Measurements from ENCODE around the gene TRIM47.

TRIM47 gene

DNA sequence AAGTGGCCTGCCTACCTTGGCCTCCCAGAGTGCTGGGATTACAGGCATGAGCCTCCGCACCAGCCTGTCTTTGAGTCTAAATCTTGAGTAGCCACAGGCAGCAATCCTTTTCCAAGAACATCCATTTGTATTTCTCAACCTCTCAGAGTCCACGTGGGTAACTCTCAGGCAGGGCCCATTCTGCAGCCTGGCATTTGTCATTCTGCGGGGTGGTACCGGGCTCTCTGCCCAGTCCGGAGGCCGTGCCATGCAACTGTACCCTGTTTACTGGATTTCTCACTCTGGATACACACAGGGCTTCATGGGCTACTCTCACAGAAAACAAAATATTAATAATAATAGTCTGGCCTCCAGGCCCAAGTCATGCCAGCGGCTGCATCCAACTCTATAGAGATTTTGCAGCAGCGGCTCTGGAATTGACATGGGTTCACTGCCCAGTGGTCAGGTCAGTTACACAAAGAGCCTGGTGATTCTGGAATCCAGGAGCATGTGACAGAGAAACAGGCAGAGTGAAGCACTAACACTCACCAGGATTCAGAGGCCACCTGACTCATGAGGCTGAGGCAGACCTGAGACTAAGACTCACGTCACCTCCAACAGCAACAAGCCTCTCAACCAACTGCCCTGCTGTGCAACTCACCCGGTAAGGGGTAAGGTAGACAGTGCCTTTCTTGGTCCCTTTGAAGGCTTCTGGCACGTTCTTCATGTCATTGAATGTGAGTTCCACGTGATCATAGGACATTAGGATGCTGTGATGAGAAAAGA, 27.3 kb downstream of the TRIM47 start:
- no peak overlapping the region for H3K4me3 ChIP-seq (ENCODE audit: low read length)
- no peak for TF ChIP-seq CTCF (conservative IDR thresholded peaks at IDR 0.05; ENCODE audit: low read length)
- no peak for DNase-seq (ENCODE audit: low read depth)

DNA sequence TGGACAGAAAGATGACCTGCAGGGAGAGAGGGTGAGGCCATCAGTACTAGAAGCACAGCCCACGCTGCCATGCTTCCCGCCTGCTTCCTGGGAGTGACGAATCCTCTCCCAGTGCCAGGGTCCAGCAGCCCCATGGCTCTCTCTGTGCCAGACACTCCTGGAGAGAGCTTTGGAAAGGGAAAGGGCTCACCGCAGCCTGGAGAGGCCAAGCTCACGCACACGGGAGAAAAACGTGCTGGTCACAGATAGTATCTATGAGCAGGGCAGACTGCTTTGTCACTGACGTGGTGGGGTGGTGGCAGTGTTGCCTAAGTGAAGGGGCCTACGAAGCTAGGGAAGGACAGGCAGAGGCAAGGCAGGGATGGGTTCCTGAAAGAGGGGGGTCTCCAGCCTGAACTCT, 28.7 kb downstream of the TRIM47 start:
- DNase-seq (ENCODE audit: low read depth) = no peak
- H3K4me3 ChIP-seq (ENCODE audit: low read length) = no peak overlapping the region
- TF ChIP-seq CTCF (conservative IDR thresholded peaks at IDR 0.05; ENCODE audit: low read length) = no peak

GRCh38 chr17:75849279-75849646, 29.1 kb downstream of the TRIM47 start:
- no peak for DNase-seq (ENCODE audit: low read depth)
- no peak overlapping the region for H3K4me3 ChIP-seq (ENCODE audit: low read length)
- TF ChIP-seq CTCF (conservative IDR thresholded peaks at IDR 0.05; ENCODE audit: low read length) = no peak

DNA sequence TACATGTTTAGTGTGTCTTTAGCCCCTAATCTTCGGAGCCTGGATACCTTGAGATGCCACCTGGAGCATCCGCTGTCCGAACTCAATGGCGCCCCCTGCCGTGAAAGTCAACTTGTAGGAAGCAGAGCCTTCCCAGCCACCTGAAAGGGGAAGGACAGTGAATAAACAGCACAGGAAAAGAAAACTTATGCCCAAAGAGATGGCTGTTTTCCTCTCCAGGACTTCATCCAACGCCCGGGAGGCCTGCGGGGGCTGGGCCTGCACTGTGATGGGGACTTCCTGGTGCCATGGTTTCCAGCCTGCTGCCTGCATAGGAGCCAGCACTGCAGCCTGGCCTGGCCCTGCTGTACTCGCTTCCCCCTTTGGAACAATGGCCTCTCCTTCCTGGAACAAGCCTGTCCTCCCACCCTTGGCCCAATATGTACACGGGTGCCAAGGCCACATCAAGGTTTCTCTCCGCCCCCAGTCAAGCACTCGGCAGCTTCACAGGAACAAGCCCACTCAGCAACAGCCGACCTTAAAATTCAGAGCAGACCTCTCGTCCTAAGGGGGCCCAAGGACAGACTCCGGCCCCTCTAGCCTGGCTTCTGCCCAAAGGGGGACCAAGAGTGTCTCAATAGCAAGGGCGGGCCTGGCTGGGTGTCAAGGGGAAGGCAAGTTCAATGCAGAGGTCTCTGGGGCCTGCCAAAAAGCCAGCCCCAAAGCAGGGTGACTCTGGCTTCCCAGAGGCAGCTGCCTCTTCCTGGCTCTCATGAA, 29.7 kb downstream of the TRIM47 start:
- DNase-seq (ENCODE audit: low read depth) = no peak
- H3K4me3 ChIP-seq (ENCODE audit: low read length) = no peak overlapping the region
- peak; percentile 61 for TF ChIP-seq CTCF (conservative IDR thresholded peaks at IDR 0.05; ENCODE audit: low read length)

- H3K4me3 ChIP-seq (ENCODE audit: low read length) = no peak overlapping the region
- no peak for DNase-seq (ENCODE audit: low read depth)
- no peak for TF ChIP-seq CTCF (conservative IDR thresholded peaks at IDR 0.05; ENCODE audit: low read length)
These were observed 30.5 kb downstream of the TRIM47 start for GRCh38 chr17:75847614-75848522.

DNA sequence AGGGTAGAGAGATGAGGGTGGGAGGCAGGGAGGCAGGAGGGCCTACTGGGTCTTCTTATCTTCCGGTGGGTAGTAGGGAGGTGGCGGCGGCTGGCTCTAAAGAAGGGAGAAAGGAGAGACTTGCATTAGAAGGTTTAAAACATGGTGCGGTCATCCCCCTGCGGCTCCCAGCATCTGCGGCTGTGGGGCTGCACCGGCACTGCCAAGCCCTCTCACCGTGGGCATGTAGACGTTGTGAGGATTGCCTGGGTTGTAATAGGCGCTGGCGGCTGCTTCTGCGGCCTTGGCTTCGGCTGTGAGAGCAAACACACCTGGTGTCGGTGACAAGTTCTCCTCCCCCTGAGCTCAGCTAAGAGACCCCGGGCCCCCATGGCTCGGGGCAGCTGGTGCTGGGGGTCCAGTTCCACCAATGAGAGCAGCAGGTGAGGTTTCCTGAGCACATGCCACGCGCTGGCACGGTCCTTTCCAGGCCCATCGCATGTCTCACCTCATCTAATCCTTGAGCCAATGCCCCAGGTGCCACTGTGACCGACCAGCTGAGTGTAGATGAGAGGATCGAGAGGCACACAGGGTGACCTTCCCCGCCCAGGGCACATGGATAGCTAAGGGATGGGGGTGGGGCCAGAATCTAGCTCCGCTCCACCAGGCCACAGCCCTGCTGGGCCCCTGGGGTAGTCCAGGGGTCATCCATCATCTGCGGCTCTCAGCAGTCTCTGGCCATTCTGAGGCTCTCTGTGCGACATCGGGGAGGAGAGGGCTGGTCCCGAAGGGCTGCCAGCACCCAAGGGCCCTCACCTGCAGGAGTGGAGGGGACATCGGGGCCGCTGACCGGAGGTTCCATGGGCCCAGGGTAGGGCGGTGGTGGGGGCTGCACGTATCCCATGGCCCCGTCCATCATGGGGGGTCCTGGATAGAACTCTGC, 31.4 kb downstream of the TRIM47 start:
- H3K4me3 ChIP-seq (ENCODE audit: low read length) = no peak overlapping the region
- TF ChIP-seq CTCF (conservative IDR thresholded peaks at IDR 0.05; ENCODE audit: low read length) = no peak
- no peak for DNase-seq (ENCODE audit: low read depth)

All from AG10803 (cell line).